HepG2 (cell line): ENCODE data around the gene RAB6A. TPM values are rescaled to one million over a fixed set of nuclear protein-coding genes. Genes with fewer than 3 reads are reported as not detected.

Experiments
- BCL6 ChIP-seq: IDR thresholded peaks from 2 replicates; pipeline ENCODE4 v1.6.1; 2016; ENCODE audit warnings: missing genetic modification reagents, missing compliant biosample characterization
- CREB1 ChIP-seq, 2 experiments: fragments of 450-650 bp in 1 of 2; IDR thresholded peaks; 2 replicates each; pipeline ENCODE4 v1.6.1; 2016 to 2017; ENCODE audit warnings: control low read depth in 1 of 2, mild to moderate bottlenecking in 1 of 2, missing compliant biosample characterization in 1 of 2, missing genetic modification characterization in 1 of 2
- FOSL1 ChIP-seq: sonication (generic); formaldehyde crosslinking; IDR thresholded peaks from 2 replicates; pipeline ENCODE4 v1.9.0; 2021; ENCODE audit warnings: missing genetic modification reagents, borderline replicate concordance
- HDAC6 ChIP-seq: fragments of 200-600 bp; sonication (generic); IDR thresholded peaks from 2 replicates; pipeline ENCODE4 v1.7.0; 2017; ENCODE audit warnings: mild to moderate bottlenecking, antibody characterized with exemption, low read length, low read depth
- POLR2AphosphoS2 ChIP-seq: IDR thresholded peaks from 2 replicates; pipeline ENCODE4 v1.6.1; 2011; ENCODE audit warnings: low read depth, low read length, improper control_type of control experiment
- POLR2AphosphoS5 ChIP-seq: IDR thresholded peaks from 2 replicates; pipeline ENCODE4 v1.6.1; 2012; ENCODE audit warnings: low read depth, low read length
- SYNCRIP ChIP-seq: fragments of 200-400 bp; formaldehyde crosslinking; IDR thresholded peaks from 2 replicates; pipeline ENCODE4 v1.6.1; 2018; ENCODE audit warnings: mild to moderate bottlenecking, low read depth, low read length; ENCODE audit not compliant: insufficient read depth
- TGIF2 ChIP-seq: IDR thresholded peaks from 2 replicates; pipeline ENCODE4 v1.6.1; 2016; ENCODE audit warnings: control low read depth, missing compliant biosample characterization
- ZBTB20 ChIP-seq: sonication (generic); formaldehyde crosslinking; IDR thresholded peaks from 2 replicates; pipeline ENCODE4 v1.8.1; 2023; ENCODE audit warnings: missing genetic modification reagents, low read depth, mild to moderate bottlenecking, borderline replicate concordance
- ZNF350 ChIP-seq: sonication (generic); formaldehyde crosslinking; IDR thresholded peaks from 2 replicates; pipeline ENCODE4 v1.4.0; 2020; ENCODE audit warnings: mild to moderate bottlenecking, low read depth, missing genetic modification reagents, borderline replicate concordance
- ZNF564 ChIP-seq: sonication (generic); formaldehyde crosslinking; IDR thresholded peaks from 2 replicates; pipeline ENCODE4 v1.8.1; 2023; ENCODE audit warnings: mild to moderate bottlenecking, missing genetic modification reagents
- ZNF792 ChIP-seq: IDR thresholded peaks from 2 replicates; pipeline ENCODE4 v1.6.1; 2016
- ZSCAN29 ChIP-seq: sonication (generic); formaldehyde crosslinking; conservative IDR thresholded peaks from 2 replicates; pipeline ENCODE4 v1.4.0; 2020; ENCODE audit warnings: mild to moderate bottlenecking, missing genetic modification reagents
- polyA plus RNA-seq, 8 experiments: library from polyadenylated mRNA; depleted of rRNA in 3 of 8; stranded (reverse) in 7 of 8; unstranded in 1 of 8; fragments of >200 nt; fragmentation: Illumina TruSeq in 4 of 8; extraction: Trizol in 4 of 8; gene quantifications; 2 replicates each; pipeline versions ENCODE4 v1.2.1 to v1.2.3, GENCODE V29; 2011 to 2016; ENCODE audit warnings: low read depth in 4 of 8, missing spikeins in 1 of 8, mixed read lengths in 1 of 8; ENCODE audit not compliant: insufficient read depth in 1 of 8
- total RNA-seq, 5 experiments: library from RNA; depleted of rRNA; stranded (reverse); fragments of >200 nt; fragmentation: Illumina TruSeq; extraction: Trizol; gene quantifications; 2 replicates each; pipeline ENCODE4 v1.2.3, GENCODE V29; 2016; ENCODE audit warnings: low read depth in 1 of 5
- TF ChIP-seq, protein P1 (sequence below): sonication (generic); formaldehyde crosslinking; IDR thresholded peaks from 2 replicates; pipeline ENCODE4 v1.4.0; 2020; ENCODE audit warnings: missing genetic modification reagents, borderline replicate concordance
- TF ChIP-seq, protein P2 (sequence below): sonication (generic); formaldehyde crosslinking; conservative IDR thresholded peaks from 2 replicates; pipeline ENCODE4 v1.8.0; 2022; ENCODE audit warnings: missing genetic modification reagents
- TF ChIP-seq, protein P3 (sequence below), 2 experiments: sonication (generic) in 1 of 2; formaldehyde crosslinking in 1 of 2; IDR thresholded peaks; 2 replicates each; pipeline versions ENCODE4 v1.6.1 to v1.9.0; 2014 to 2022; ENCODE audit warnings: antibody characterized with exemption in 1 of 2, borderline replicate concordance in 1 of 2, inconsistent platforms in 1 of 2, low read depth in 1 of 2, missing genetic modification reagents in 1 of 2

The RAB6A gene
- total and polyA plus RNA-seq, 2 of the 13 experiments (the other 11 are each of a cell fraction or from before 2014, with no cell fraction given) = 74.3 to 121 TPM

DNA sequence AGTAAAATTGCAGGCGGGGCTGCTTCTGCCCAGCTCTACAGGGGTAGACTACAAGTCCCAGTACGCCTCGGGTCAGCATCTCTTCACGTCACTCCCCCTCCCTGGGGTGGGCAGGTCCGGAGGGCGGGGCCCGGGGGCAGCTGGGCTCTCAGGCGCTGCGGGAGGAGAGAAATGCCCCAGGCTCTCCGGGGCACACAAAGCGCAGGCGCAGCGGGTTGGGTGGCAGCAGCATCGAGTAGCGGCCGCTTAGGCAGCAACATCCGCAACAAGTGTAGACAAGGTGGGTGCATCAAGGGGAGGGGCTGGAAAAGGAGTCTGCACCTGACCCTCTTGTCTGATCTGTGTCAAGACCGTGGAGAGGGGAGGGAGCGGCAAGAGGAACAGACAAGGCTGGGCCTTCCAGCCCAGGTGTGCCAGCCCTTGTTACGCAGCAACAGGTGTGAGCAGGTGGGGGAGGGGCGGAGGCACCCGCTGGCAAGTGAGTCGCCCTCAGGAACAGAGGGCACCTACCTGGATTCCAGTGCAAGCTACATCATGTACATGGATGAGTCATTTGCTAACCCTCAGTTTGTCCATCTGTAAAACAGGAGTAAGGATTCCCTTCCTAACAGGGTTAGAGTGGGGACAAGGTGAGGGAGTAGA is 113.3 kb downstream of the RAB6A start (continued):
- TF ChIP-seq, protein P1, sequence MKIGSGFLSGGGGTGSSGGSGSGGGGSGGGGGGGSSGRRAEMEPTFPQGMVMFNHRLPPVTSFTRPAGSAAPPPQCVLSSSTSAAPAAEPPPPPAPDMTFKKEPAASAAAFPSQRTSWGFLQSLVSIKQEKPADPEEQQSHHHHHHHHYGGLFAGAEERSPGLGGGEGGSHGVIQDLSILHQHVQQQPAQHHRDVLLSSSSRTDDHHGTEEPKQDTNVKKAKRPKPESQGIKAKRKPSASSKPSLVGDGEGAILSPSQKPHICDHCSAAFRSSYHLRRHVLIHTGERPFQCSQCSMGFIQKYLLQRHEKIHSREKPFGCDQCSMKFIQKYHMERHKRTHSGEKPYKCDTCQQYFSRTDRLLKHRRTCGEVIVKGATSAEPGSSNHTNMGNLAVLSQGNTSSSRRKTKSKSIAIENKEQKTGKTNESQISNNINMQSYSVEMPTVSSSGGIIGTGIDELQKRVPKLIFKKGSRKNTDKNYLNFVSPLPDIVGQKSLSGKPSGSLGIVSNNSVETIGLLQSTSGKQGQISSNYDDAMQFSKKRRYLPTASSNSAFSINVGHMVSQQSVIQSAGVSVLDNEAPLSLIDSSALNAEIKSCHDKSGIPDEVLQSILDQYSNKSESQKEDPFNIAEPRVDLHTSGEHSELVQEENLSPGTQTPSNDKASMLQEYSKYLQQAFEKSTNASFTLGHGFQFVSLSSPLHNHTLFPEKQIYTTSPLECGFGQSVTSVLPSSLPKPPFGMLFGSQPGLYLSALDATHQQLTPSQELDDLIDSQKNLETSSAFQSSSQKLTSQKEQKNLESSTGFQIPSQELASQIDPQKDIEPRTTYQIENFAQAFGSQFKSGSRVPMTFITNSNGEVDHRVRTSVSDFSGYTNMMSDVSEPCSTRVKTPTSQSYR (CRISPR knock-in tag) = peak; percentile 90
- TF ChIP-seq, protein P2, sequence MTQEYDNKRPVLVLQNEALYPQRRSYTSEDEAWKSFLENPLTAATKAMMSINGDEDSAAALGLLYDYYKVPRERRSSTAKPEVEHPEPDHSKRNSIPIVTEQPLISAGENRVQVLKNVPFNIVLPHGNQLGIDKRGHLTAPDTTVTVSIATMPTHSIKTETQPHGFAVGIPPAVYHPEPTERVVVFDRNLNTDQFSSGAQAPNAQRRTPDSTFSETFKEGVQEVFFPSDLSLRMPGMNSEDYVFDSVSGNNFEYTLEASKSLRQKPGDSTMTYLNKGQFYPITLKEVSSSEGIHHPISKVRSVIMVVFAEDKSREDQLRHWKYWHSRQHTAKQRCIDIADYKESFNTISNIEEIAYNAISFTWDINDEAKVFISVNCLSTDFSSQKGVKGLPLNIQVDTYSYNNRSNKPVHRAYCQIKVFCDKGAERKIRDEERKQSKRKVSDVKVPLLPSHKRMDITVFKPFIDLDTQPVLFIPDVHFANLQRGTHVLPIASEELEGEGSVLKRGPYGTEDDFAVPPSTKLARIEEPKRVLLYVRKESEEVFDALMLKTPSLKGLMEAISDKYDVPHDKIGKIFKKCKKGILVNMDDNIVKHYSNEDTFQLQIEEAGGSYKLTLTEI (CRISPR knock-in tag) = no peak
- TF ChIP-seq ZNF564 (CRISPR knock-in tag) (no peak), TGIF2 (CRISPR knock-in tag) (0 out of 2 replicates have a peak, but pooled peaks have one; percentile 13), FOSL1 (no peak; the same call in 1 of the 2 replicates), POLR2AphosphoS5 (peak; percentile 58), HDAC6 (no peak), ZBTB20 (no peak), SYNCRIP (no peak), CREB1 (IDR thresholded peaks at IDR 0.05) (peak; percentile 79), CREB1 (CRISPR knock-in tag; IDR thresholded peaks at IDR 0.05) (peak; percentile 95), POLR2AphosphoS2 (no peak), ZNF350 (CRISPR knock-in tag) (peak; percentile 68; the same call in 1 of the 2 replicates), ZNF792 (CRISPR knock-in tag) (no peak), ZSCAN29 (CRISPR knock-in tag) (no peak), BCL6 (CRISPR knock-in tag) (no peak)
- TF ChIP-seq, protein P3, sequence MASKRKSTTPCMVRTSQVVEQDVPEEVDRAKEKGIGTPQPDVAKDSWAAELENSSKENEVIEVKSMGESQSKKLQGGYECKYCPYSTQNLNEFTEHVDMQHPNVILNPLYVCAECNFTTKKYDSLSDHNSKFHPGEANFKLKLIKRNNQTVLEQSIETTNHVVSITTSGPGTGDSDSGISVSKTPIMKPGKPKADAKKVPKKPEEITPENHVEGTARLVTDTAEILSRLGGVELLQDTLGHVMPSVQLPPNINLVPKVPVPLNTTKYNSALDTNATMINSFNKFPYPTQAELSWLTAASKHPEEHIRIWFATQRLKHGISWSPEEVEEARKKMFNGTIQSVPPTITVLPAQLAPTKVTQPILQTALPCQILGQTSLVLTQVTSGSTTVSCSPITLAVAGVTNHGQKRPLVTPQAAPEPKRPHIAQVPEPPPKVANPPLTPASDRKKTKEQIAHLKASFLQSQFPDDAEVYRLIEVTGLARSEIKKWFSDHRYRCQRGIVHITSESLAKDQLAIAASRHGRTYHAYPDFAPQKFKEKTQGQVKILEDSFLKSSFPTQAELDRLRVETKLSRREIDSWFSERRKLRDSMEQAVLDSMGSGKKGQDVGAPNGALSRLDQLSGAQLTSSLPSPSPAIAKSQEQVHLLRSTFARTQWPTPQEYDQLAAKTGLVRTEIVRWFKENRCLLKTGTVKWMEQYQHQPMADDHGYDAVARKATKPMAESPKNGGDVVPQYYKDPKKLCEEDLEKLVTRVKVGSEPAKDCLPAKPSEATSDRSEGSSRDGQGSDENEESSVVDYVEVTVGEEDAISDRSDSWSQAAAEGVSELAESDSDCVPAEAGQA (IDR thresholded peaks at IDR 0.05; ENCODE audit: low read depth) = 0 out of 2 replicates have a peak, but pooled peaks have one; percentile 5
- TF ChIP-seq, protein P3 (CRISPR knock-in tag; IDR thresholded peaks at IDR 0.05; ENCODE audit: borderline replicate concordance) = no peak
